PC-3 (cell line): ENCODE results near the gene PEAK3.

ENCODE experiments used
- CTCF ChIP-seq: fragments of 300-600 bp; sonication (generic); conservative IDR thresholded peaks from 2 replicates; pipeline ENCODE4 v1.5.1; 2017; ENCODE audit warnings: antibody characterized with exemption, low read depth, mild to moderate bottlenecking, low read length
- EZH2 ChIP-seq: fragments of 300-600 bp; sonication (generic); IDR thresholded peaks from one replicate; pipeline ENCODE4 v1.6.1; 2017; ENCODE audit warnings: antibody characterized with exemption, mild to moderate bottlenecking, low read length; ENCODE audit not compliant: unreplicated experiment
- EZH2phosphoT487 ChIP-seq: fragments of 300-600 bp; sonication (generic); IDR thresholded peaks from 2 replicates; pipeline ENCODE4 v1.6.1; 2018; ENCODE audit warnings: mild to moderate bottlenecking, antibody characterized with exemption, low read length, borderline replicate concordance

GRCh38 chr19:2312820-2313501, 31.0 kb upstream of the PEAK3 start:
- no peak for TF ChIP-seq CTCF
- TF ChIP-seq EZH2 = no peak
- no peak for TF ChIP-seq EZH2phosphoT487
